B cell (primary cell): Measurements from ENCODE around the gene ACBD4. TPM values are rescaled to one million over a fixed set of nuclear protein-coding genes. Genes with fewer than 3 reads are reported as not detected.

Experiments used
- ATAC-seq: fragments of 200-7000 bp; cut with Tn5 transposase; one replicate; pipeline ENCODE4 v1.10.0; 2021; ENCODE audit warnings: low read depth, mild to moderate bottlenecking, moderate number of reproducible peaks, moderate library complexity
- CTCF ChIA-PET: fragments of 350-600 bp; sonication (Branson Sonifier 250); formaldehyde crosslinking; loops from one replicate; lab custom pipeline; 2021; ENCODE audit warnings: antibody characterized with exemption, inconsistent platforms; lab: Charles Lee
- POLR2A ChIA-PET: fragments of 350-600 bp; sonication (Branson Sonifier 250); formaldehyde crosslinking; loops from one replicate; lab custom pipeline; 2021; ENCODE audit warnings: antibody characterized with exemption; lab: Charles Lee
- DNase-seq: peaks from one replicate; pipeline ENCODE4 v3.0.0; 2013
- H2AFZ ChIP-seq: 2 replicates; pipeline ENCODE4 v1.6.1; 2012; ENCODE audit warnings: mild to moderate bottlenecking, low read depth, low read length; ENCODE audit not compliant: insufficient read depth, poor library complexity, severe bottlenecking
- H3K27ac ChIP-seq, 2 donors: 1 replicate in 1 of 2; 2 replicates in 1 of 2; pipeline ENCODE4 v1.5.1; 2012 to 2013; ENCODE audit warnings: low read length in 2 of 2, mild to moderate bottlenecking in 2 of 2, moderate library complexity in 1 of 2
- H3K27me3 ChIP-seq, 4 experiments: fragments of 200-600 bp in 1 of 4; sonication (generic) in 1 of 4; replicated peaks in 1 of 4; 1 replicate in 2 of 4; 2 replicates in 2 of 4; pipeline versions ENCODE4 v1.6.1 to v1.7.0; 2013 to 2016; ENCODE audit warnings: low read length in 3 of 4, mild to moderate bottlenecking in 2 of 4, mixed read lengths in 1 of 4, moderate library complexity in 1 of 4; ENCODE audit not compliant: insufficient read depth in 4 of 4, control insufficient read depth in 3 of 4; ENCODE audit errors: control extremely low read depth in 1 of 4
- H3K36me3 ChIP-seq, 2 experiments: replicated peaks in 1 of 2; 1 replicate in 1 of 2; 2 replicates in 1 of 2; pipeline versions ENCODE4 v1.6.1 to v1.7.1; 2013; ENCODE audit warnings: low read length in 1 of 2; ENCODE audit not compliant: insufficient read depth in 2 of 2, control insufficient read depth in 1 of 2; ENCODE audit errors: control extremely low read depth in 1 of 2, extremely low read depth in 1 of 2
- H3K4me1 ChIP-seq, 2 donors: fragments of 200-600 bp in 1 of 2; sonication (generic) in 1 of 2; 1 replicate in 1 of 2; 2 replicates in 1 of 2; pipeline versions ENCODE4 v1.5.1 to v1.6.1; 2013 to 2017; ENCODE audit warnings: low read length in 2 of 2; ENCODE audit not compliant: control insufficient read depth in 2 of 2, insufficient read depth in 2 of 2
- H3K4me2 ChIP-seq: replicated peaks from 2 replicates; pipeline ENCODE3; 2012; ENCODE audit warnings: mild to moderate bottlenecking, low read depth, low read length; ENCODE audit not compliant: poor library complexity, severe bottlenecking
- H3K4me3 ChIP-seq, 5 experiments: fragments of 200-600 bp in 1 of 5; sonication (generic) in 1 of 5; 1 replicate in 3 of 5; 2 replicates in 2 of 5; pipeline versions ENCODE4 v1.5.1 to v1.7.0; 2011 to 2016; ENCODE audit warnings: low read length in 4 of 5, mild to moderate bottlenecking in 4 of 5, low read depth in 2 of 5, control low read depth in 1 of 5, moderate library complexity in 1 of 5; ENCODE audit not compliant: insufficient read depth in 1 of 5; ENCODE audit errors: control extremely low read depth in 1 of 5, extremely low read depth in 1 of 5
- H3K79me2 ChIP-seq: fragments of 200-600 bp; sonication (generic); one replicate; pipeline ENCODE4 v1.6.0; 2016; ENCODE audit warnings: low read length; ENCODE audit not compliant: control insufficient read depth, insufficient read depth
- H3K9ac ChIP-seq: fragments of 200-600 bp; sonication (generic); 2 replicates; pipeline ENCODE4 v1.6.1; 2017; ENCODE audit warnings: mild to moderate bottlenecking, low read length, moderate library complexity
- H3K9me3 ChIP-seq, 3 donors: one replicate each; pipeline versions ENCODE4 v1.6.1 to v1.7.1; 2013; ENCODE audit warnings: low read length in 2 of 3; ENCODE audit not compliant: control insufficient read depth in 2 of 3, insufficient read depth in 1 of 3; ENCODE audit errors: control extremely low read depth in 1 of 3
- H4K20me1 ChIP-seq: 2 replicates; pipeline ENCODE4 v1.6.0; 2012; ENCODE audit warnings: mild to moderate bottlenecking, low read length; ENCODE audit not compliant: insufficient read depth, control insufficient read depth, poor library complexity, severe bottlenecking
- H3K27ac Mint-ChIP-seq: one replicate; pipeline ENCODE4 v1.8.0; 2021; ENCODE audit warnings: mixed read lengths
- H3K27me3 Mint-ChIP-seq: one replicate; pipeline ENCODE4 v1.8.0; 2021; ENCODE audit warnings: mixed read lengths
- H3K4me1 Mint-ChIP-seq: one replicate; pipeline ENCODE4 v1.8.0; 2021; ENCODE audit warnings: mixed read lengths
- H3K4me3 Mint-ChIP-seq: one replicate; pipeline ENCODE4 v1.8.0; 2021; ENCODE audit warnings: mixed read lengths
- H3K9me3 Mint-ChIP-seq: one replicate; pipeline ENCODE4 v1.8.0; 2022; ENCODE audit warnings: mixed read lengths; ENCODE audit not compliant: insufficient read depth
- CTCF ChIP-seq: fragments of 200-600 bp; IDR thresholded peaks from one replicate; pipeline ENCODE4 v1.8.0; 2022; ENCODE audit warnings: antibody characterized with exemption, mild to moderate bottlenecking
- EZH2 ChIP-seq: IDR thresholded peaks from 2 replicates; pipeline ENCODE4 v1.6.1; 2012; ENCODE audit warnings: borderline replicate concordance, low read depth, mild to moderate bottlenecking, moderate library complexity, low read length; ENCODE audit not compliant: insufficient read depth, poor library complexity, severe bottlenecking
- WGBS: methylation state at CpG from one replicate; pipeline ENCODE4 v1.1.5; 2013; ENCODE audit warnings: missing lambda C conversion rate; ENCODE audit not compliant: insufficient coverage; 5-methylcytosine and 5-hydroxymethylcytosine counted together
- intact Hi-C: fragments of 100-400 bp; cut with micrococcal nuclease; formaldehyde crosslinking; loops from one replicate; pipeline ENCODE4 v1.10.0; 2022
- polyA plus RNA-seq: library from polyadenylated mRNA; depleted of rRNA; stranded (reverse); fragments of >200 nt; gene quantifications from 2 replicates; pipeline ENCODE4 v1.2.3, GENCODE V29; 2012
- total RNA-seq, 2 donors: library from RNA; stranded (reverse); fragments of 120-200 nt in 1 of 2; gene quantifications; 1 replicate in 1 of 2; 2 replicates in 1 of 2; pipeline versions ENCODE4 v1.2.3 to v1.2.4, GENCODE V29; 2013 to 2022

The ACBD4 gene
- total and polyA plus RNA-seq, 2 donors (not counting 1 experiment from before 2014, with no cell fraction given) = 36.8 to 39.4 TPM

- Histone ChIP-seq H3K27ac (peak overlapping the region; percentile 64 to 81), H3K9ac (no peak overlapping the region), H2AFZ (peak overlapping the region; percentile 81), H4K20me1 (peaks cover 6% of the 10 kb centered on the region), H3K4me3 (peak overlapping the region in 4 of 5 experiments; percentile 55 to 58 (median 57)), H3K9me3 (peaks cover 0 to 3% (median 0%) of the 10 kb centered on the region in 3 donors), H3K36me3 (no peaks in the 10 kb centered on the region), H3K27me3 (no peaks in the 10 kb centered on the region), H3K79me2 (peaks cover 21% of the 10 kb centered on the region), H3K4me1 (peaks cover 23 to 52% of the 10 kb centered on the region in 2 donors), H3K4me2 (peak overlapping the region; percentile 96)
- TF ChIP-seq CTCF = no peak
- TF ChIP-seq EZH2 = no peak
- ATAC-seq = no peak
- peaks cover 47% of the 10 kb centered on the region for H3K4me1 Mint-ChIP-seq
- peak; percentile 36 for DNase-seq
- H3K9me3 Mint-ChIP-seq = no peaks in the 10 kb centered on the region
- no peaks in the 10 kb centered on the region for H3K27me3 Mint-ChIP-seq
- WGBS = 89% methylated on average over 8 of the region's 8 CpGs
- peak overlapping the region; percentile 75 for H3K4me3 Mint-ChIP-seq
- intact Hi-C loops = loop anchor here (5.0 kb wide), 1 partner anchor 1138 kb away; no protein-coding TSS in a partner anchor
- ChIA-PET POLR2A (interaction anchor here (0.7 to 1.5 kb wide), 5 partner anchors 10 to 84 kb away, joined by 3 to 9 read pairs (median 4); partner anchors contain the start of genes ACBD4 and HEXIM2), CTCF (interaction anchor here (1.1 to 3.2 kb wide), 3 partner anchors 9 to 74 kb away, joined by 3 to 36 read pairs (median 5); partner anchors contain the start of gene ACBD4)
- H3K27ac Mint-ChIP-seq = peak overlapping the region; percentile 67
Observed at GRCh38 chr17:45145035-45145389, 9.5 kb downstream of the ACBD4 start.

- no peaks in the 10 kb centered on the region for H3K27me3 ChIP-seq
- peak overlapping the region; percentile 99 for H3K27ac Mint-ChIP-seq
- TF ChIP-seq CTCF (no peak), EZH2 (no peak)
- no peak overlapping the region for H3K9ac ChIP-seq
- 96% methylated on average over 10 of the region's 10 CpGs for WGBS
- H3K79me2 ChIP-seq = peaks cover 26% of the 10 kb centered on the region
- H3K4me1 Mint-ChIP-seq = peaks cover 55% of the 10 kb centered on the region
- H3K4me2 ChIP-seq = peak overlapping the region; percentile 90
- peak overlapping the region; percentile 91 for H3K4me3 Mint-ChIP-seq
- ChIA-PET POLR2A (interaction anchor here (0.7 to 1.5 kb wide), 3 partner anchors 8 to 11 kb away, joined by 3 to 9 read pairs (median 4); partner anchors contain the start of gene ACBD4), CTCF (interaction anchor here (0.6 to 3.2 kb wide), 3 partner anchors 10 to 371 kb away, joined by 3 to 36 read pairs (median 3); partner anchors contain the start of gene ACBD4)
- H3K9me3 Mint-ChIP-seq = no peaks in the 10 kb centered on the region
- H3K27me3 Mint-ChIP-seq = no peaks in the 10 kb centered on the region
- no peak overlapping the region for H3K4me3 ChIP-seq
- no peak overlapping the region for H3K27ac ChIP-seq
- ATAC-seq = no peak
- H3K36me3 ChIP-seq = no peaks in the 10 kb centered on the region
- peaks cover 0 to 3% (median 0%) of the 10 kb centered on the region in 3 donors for H3K9me3 ChIP-seq
- intact Hi-C loops = loop anchor here (5.0 kb wide), 1 partner anchor 1139 kb away; no protein-coding TSS in a partner anchor
- peaks cover 33 to 64% of the 10 kb centered on the region in 2 donors for H3K4me1 ChIP-seq
- H4K20me1 ChIP-seq = peaks cover 6% of the 10 kb centered on the region
- no peak overlapping the region for H2AFZ ChIP-seq
- no peak for DNase-seq
Observed at GRCh38 chr17:45146166-45146565, 10.7 kb downstream of the ACBD4 start.
